A549 (cell line): ENCODE results near the gene P3R3URF. TPM values are rescaled to one million over a fixed set of nuclear protein-coding genes. Genes with fewer than 3 reads are reported as not detected.

Experiments used
- ATAC-seq, 2 experiments: fragments of 200-7000 bp in 1 of 2; fragments of >200 bp in 1 of 2; cut with Nextera tagmentation in 1 of 2; cut with Tn5 transposase in 1 of 2; 3 replicates each; pipeline versions ENCODE4 v1.8.0 to v1.9.1; 2018 to 2020; ENCODE audit warnings: mild to moderate bottlenecking in 1 of 2, moderate library complexity in 1 of 2
- CTCF ChIA-PET: fragments of 300-600 bp; sonication (Branson Sonifier 250); formaldehyde crosslinking; extraction: SDS; loops from one replicate; lab custom pipeline; 2021; ENCODE audit warnings: antibody characterized with exemption, inconsistent platforms; lab: Yijun Ruan, JAX
- POLR2A ChIA-PET: fragments of 350-600 bp; formaldehyde crosslinking; extraction: SDS; loops from one replicate; lab custom pipeline; 2021; ENCODE audit warnings: antibody characterized with exemption, inconsistent platforms; lab: Yijun Ruan, JAX
- DNase-seq, 2 experiments: peaks; one replicate each; pipeline versions ENCODE4 v3.0.0 to v3.0.0-alpha.2; 2011 to 2016; ENCODE audit warnings: low read depth in 1 of 2, low spot score in 1 of 2
- FAIRE-seq: peaks from 2 replicates; lab custom pipeline; 2011; peaks lifted over from hg19 to GRCh38; lab: Jason Lieb, UNC
- H3K27ac ChIP-seq, 2 experiments: fragments of >200 bp; sonication (Bioruptor Twin); formaldehyde crosslinking; 3 replicates each; pipeline ENCODE4 v1.5.1; 2016 to 2017
- H3K4me1 ChIP-seq: fragments of >200 bp; sonication (Bioruptor Twin); formaldehyde crosslinking; 3 replicates; pipeline ENCODE4 v1.6.1; 2016
- H3K4me2 ChIP-seq: fragments of >200 bp; sonication (Bioruptor Twin); formaldehyde crosslinking; 3 replicates; pipeline ENCODE4 v1.6.1; 2016
- H3K4me3 ChIP-seq: fragments of >200 bp; sonication (Bioruptor Twin); formaldehyde crosslinking; 3 replicates; pipeline ENCODE4 v1.5.1; 2016
- H3K9me3 ChIP-seq: fragments of >200 bp; sonication (Bioruptor Twin); formaldehyde crosslinking; 3 replicates; pipeline ENCODE4 v1.6.1; 2016
- BCL3 ChIP-seq: fragments of >200 bp; sonication (Bioruptor Twin); formaldehyde crosslinking; IDR thresholded peaks from 3 replicates; pipeline ENCODE4 v1.6.1; 2016
- BHLHE40 ChIP-seq: IDR thresholded peaks from 2 replicates; pipeline ENCODE4 v1.6.1; 2012; ENCODE audit warnings: low read depth, low read length, inconsistent platforms
- CBX8 ChIP-seq: fragments of 200-600 bp; sonication (generic); IDR thresholded peaks from 2 replicates; pipeline ENCODE4 v1.6.1; 2016
- CEBPB ChIP-seq, 2 experiments: fragments of >200 bp in 1 of 2; sonication (Bioruptor Twin) in 1 of 2; formaldehyde crosslinking in 1 of 2; IDR thresholded peaks; 2 replicates each; pipeline ENCODE4 v1.6.1; 2012 to 2016
- CHD2 ChIP-seq: fragments of 150-350 bp; IDR thresholded peaks from 2 replicates; pipeline ENCODE4 v1.6.1; 2014; ENCODE audit warnings: low read length; ENCODE audit not compliant: partially characterized antibody
- CHD4 ChIP-seq: fragments of 200-600 bp; sonication (generic); IDR thresholded peaks from 2 replicates; pipeline ENCODE4 v1.6.1; 2016; ENCODE audit warnings: antibody characterized with exemption, mild to moderate bottlenecking, borderline replicate concordance
- EHF ChIP-seq: fragments of 250-450 bp; sonication (Bioruptor Pico); IDR thresholded peaks from 2 replicates; pipeline ENCODE4 v1.5.0; 2020; ENCODE audit warnings: mild to moderate bottlenecking
- ELK1 ChIP-seq: fragments of 150-350 bp; IDR thresholded peaks from 2 replicates; pipeline ENCODE4 v1.6.1; 2014; ENCODE audit warnings: low read depth, mild to moderate bottlenecking, low read length
- ESRRA ChIP-seq: fragments of 150-350 bp; IDR thresholded peaks from 2 replicates; pipeline ENCODE4 v1.6.1; 2014; ENCODE audit warnings: mild to moderate bottlenecking, low read length, borderline replicate concordance
- FOSL2 ChIP-seq, 2 experiments: fragments of 450-650 bp in 1 of 2; fragments of >200 bp in 1 of 2; sonication (Bioruptor Twin) in 1 of 2; formaldehyde crosslinking; IDR thresholded peaks; 2 replicates each; pipeline versions ENCODE4 v1.5.0 to v1.6.1; 2016 to 2020; ENCODE audit warnings: mild to moderate bottlenecking in 1 of 2, moderate library complexity in 1 of 2
- GATA3 ChIP-seq: IDR thresholded peaks from 2 replicates; pipeline ENCODE4 v1.6.1; 2012; ENCODE audit warnings: borderline replicate concordance
- HDAC2 ChIP-seq: fragments of 200-600 bp; sonication (generic); IDR thresholded peaks from 2 replicates; pipeline ENCODE4 v1.6.1; 2016
- HEYL ChIP-seq: fragments of 250-450 bp; sonication (Bioruptor Pico); IDR thresholded peaks from 2 replicates; pipeline ENCODE4 v1.8.0; 2021; ENCODE audit warnings: mild to moderate bottlenecking, moderate library complexity
- HOXA7 ChIP-seq: fragments of 250-450 bp; sonication (Bioruptor Pico); IDR thresholded peaks from 2 replicates; pipeline ENCODE4 v1.5.0; 2020; ENCODE audit warnings: mild to moderate bottlenecking, moderate library complexity
- JUN ChIP-seq, 2 experiments: fragments of >200 bp; sonication (Bioruptor Twin); formaldehyde crosslinking; IDR thresholded peaks; 2 replicates in 1 of 2; 3 replicates in 1 of 2; pipeline ENCODE4 v1.6.1; 2016 to 2017
- KDM1A ChIP-seq: fragments of 200-600 bp; sonication (generic); IDR thresholded peaks from 2 replicates; pipeline ENCODE4 v1.6.1; 2016; ENCODE audit warnings: low read depth, mild to moderate bottlenecking
- MAZ ChIP-seq: fragments of 150-350 bp; IDR thresholded peaks from 2 replicates; pipeline ENCODE4 v1.6.1; 2014; ENCODE audit warnings: antibody characterized with exemption, low read depth, low read length, borderline replicate concordance
- MYC ChIP-seq: IDR thresholded peaks from 2 replicates; pipeline ENCODE4 v1.6.1; 2012; ENCODE audit warnings: mild to moderate bottlenecking, inconsistent platforms, low read length, improper control_type of control experiment, borderline replicate concordance
- NFE2L2 ChIP-seq: fragments of 150-350 bp; conservative IDR thresholded peaks from 2 replicates; pipeline ENCODE4 v1.6.1; 2014; ENCODE audit warnings: low read length
- NR3C1 ChIP-seq: fragments of >200 bp; sonication (Bioruptor Twin); formaldehyde crosslinking; IDR thresholded peaks from 3 replicates; pipeline ENCODE4 v1.6.1; 2017
- POLR2A ChIP-seq: IDR thresholded peaks from 2 replicates; pipeline ENCODE4 v1.6.1; 2012; ENCODE audit warnings: mild to moderate bottlenecking, low read length
- RAD21 ChIP-seq, 2 experiments: fragments of >200 bp in 1 of 2; sonication (Bioruptor Twin) in 1 of 2; formaldehyde crosslinking in 1 of 2; IDR thresholded peaks in 1 of 2; conservative IDR thresholded peaks in 1 of 2; 2 replicates in 1 of 2; 3 replicates in 1 of 2; pipeline ENCODE4 v1.6.1; 2012 to 2018; ENCODE audit warnings: inconsistent platforms in 1 of 2
- RCOR1 ChIP-seq: fragments of 150-350 bp; IDR thresholded peaks from 2 replicates; pipeline ENCODE4 v1.6.1; 2014; ENCODE audit warnings: antibody characterized with exemption, low read length, low read depth
- RNF2 ChIP-seq: fragments of 200-600 bp; sonication (generic); IDR thresholded peaks from 2 replicates; pipeline ENCODE4 v1.6.1; 2016; ENCODE audit warnings: low read depth, mild to moderate bottlenecking, antibody characterized with exemption, moderate library complexity, borderline replicate concordance
- SMC3 ChIP-seq: fragments of >200 bp; sonication (Bioruptor Twin); formaldehyde crosslinking; IDR thresholded peaks from 3 replicates; pipeline ENCODE4 v1.6.1; 2018; ENCODE audit warnings: inconsistent platforms
- TP53 ChIP-seq: fragments of 250-450 bp; sonication (Bioruptor Pico); IDR thresholded peaks from 2 replicates; pipeline ENCODE4 v1.5.0; 2021; ENCODE audit warnings: mild to moderate bottlenecking, moderate library complexity
- ZFP36 ChIP-seq: fragments of 450-650 bp; IDR thresholded peaks from 2 replicates; pipeline ENCODE4 v1.6.1; 2014; ENCODE audit warnings: borderline replicate concordance; ENCODE audit not compliant: partially characterized antibody
- ZSCAN20 ChIP-seq: fragments of 250-450 bp; sonication (Bioruptor Pico); IDR thresholded peaks from 2 replicates; pipeline ENCODE4 v1.8.0; 2022; ENCODE audit warnings: mild to moderate bottlenecking, moderate library complexity
- WGBS: methylation state at CpG from one replicate; pipeline ENCODE4 v1.1.6; 2017; ENCODE audit errors: missing lambda C conversion rate; 5-methylcytosine and 5-hydroxymethylcytosine counted together
- polyA plus RNA-seq, 4 experiments: library from polyadenylated mRNA; depleted of rRNA in 3 of 4; stranded (reverse); fragments of >200 nt; fragmentation: RNase III in 1 of 4; extraction: RNeasy Plus Mini Kit Qiagen cat#74134 plus additional on column Dnase treatment in 1 of 4; gene quantifications; 2 replicates in 3 of 4; 3 replicates in 1 of 4; pipeline ENCODE4 v1.2.3, GENCODE V29; 2011 to 2017
- TF ChIP-seq, protein P1 (sequence below): fragments of >200 bp; sonication (Bioruptor Twin); formaldehyde crosslinking; IDR thresholded peaks from 2 replicates; pipeline ENCODE4 v1.6.1; 2016
- TF ChIP-seq, protein P2 (sequence below): fragments of 250-450 bp; sonication (Bioruptor Pico); IDR thresholded peaks from 2 replicates; pipeline ENCODE4 v1.5.0; 2020; ENCODE audit warnings: low read depth, mild to moderate bottlenecking, moderate library complexity

The P3R3URF gene
- polyA plus RNA-seq, 2 of the 4 experiments (the other 2 are of a cell fraction), result not detected

GRCh38 chr1:46153732-46154131 is 22.6 kb downstream of the P3R3URF start:
- ATAC-seq, result no peak
- FAIRE-seq, result no peak
- no peak for DNase-seq

GRCh38 chr1:46153228-46153627 is 23.1 kb downstream of the P3R3URF start:
- Histone ChIP-seq H3K4me3 (no peak overlapping the region), H3K27ac (no peak overlapping the region), H3K9me3 (no peaks in the 10 kb centered on the region), H3K4me2 (no peak overlapping the region), H3K4me1 (no peaks in the 10 kb centered on the region)
- WGBS, result 75% methylated on average over 1 of the region's 1 CpG
- FAIRE-seq (no peak), DNase-seq (no peak), ATAC-seq (no peak)
- POLR2A ChIA-PET, result no interaction called here
- TF ChIP-seq TP53 (CRISPR knock-in tag) (no peak), HOXA7 (CRISPR knock-in tag) (no peak)
- CTCF ChIA-PET, result no interaction called here

More at GRCh38 chr1:46153732-46154131, 22.6 kb downstream of the P3R3URF start:
- TF ChIP-seq SMC3, result no peak
- TF ChIP-seq NR3C1, result no peak
- TF ChIP-seq NFE2L2, result no peak
- TF ChIP-seq ZFP36, result no peak
- no peak for TF ChIP-seq ESRRA
- no peak for TF ChIP-seq RNF2
- no peak for TF ChIP-seq CHD2
- TF ChIP-seq RCOR1, result no peak
- TF ChIP-seq RAD21 (conservative IDR thresholded peaks at IDR 0.05 in 1 of 2, IDR thresholded peaks at IDR 0.05 in 1 of 2), result no peak
- no peak for TF ChIP-seq POLR2A
- no peak for TF ChIP-seq JUN (IDR thresholded peaks at IDR 0.05)
- TF ChIP-seq, protein P1, sequence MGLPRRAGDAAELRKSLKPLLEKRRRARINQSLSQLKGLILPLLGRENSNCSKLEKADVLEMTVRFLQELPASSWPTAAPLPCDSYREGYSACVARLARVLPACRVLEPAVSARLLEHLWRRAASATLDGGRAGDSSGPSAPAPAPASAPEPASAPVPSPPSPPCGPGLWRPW, result no peak
- TF ChIP-seq ZSCAN20 (CRISPR knock-in tag), result no peak
- TF ChIP-seq ELK1, result no peak
- TF ChIP-seq CHD4, result no peak
- TF ChIP-seq FOSL2 (IDR thresholded peaks at IDR 0.05), result no peak
- TF ChIP-seq FOSL2 (CRISPR knock-in tag; IDR thresholded peaks at IDR 0.05), result no peak
- no peak for TF ChIP-seq GATA3
- TF ChIP-seq BCL3, result no peak
- TF ChIP-seq, all 56 proteins: peak for 0
- CTCF ChIA-PET, result no interaction called here
- H3K4me3 ChIP-seq, result no peak overlapping the region
- POLR2A ChIA-PET, result no interaction called here
- no peaks in the 10 kb centered on the region for H3K4me1 ChIP-seq
- H3K9me3 ChIP-seq, result no peaks in the 10 kb centered on the region
- WGBS, result 71% methylated on average over 1 of the region's 1 CpG
- H3K27ac ChIP-seq, result no peak overlapping the region
- H3K4me2 ChIP-seq, result no peak overlapping the region

- no peak overlapping the region for H3K27ac ChIP-seq
- FAIRE-seq, result no peak
Observed at GRCh38 chr1:46152016-46152415, 24.3 kb downstream of the P3R3URF start.

More at GRCh38 chr1:46152016-46152415, 24.3 kb downstream of the P3R3URF start:
- ATAC-seq (no peak), DNase-seq (no peak)
- 92% methylated on average over 3 of the region's 3 CpGs for WGBS
- ChIA-PET CTCF (interaction anchor here (0.5 kb wide), 1 partner anchor 103 kb away, joined by 6 read pairs; no protein-coding TSS in a partner anchor), POLR2A (no interaction called here)
- TF ChIP-seq ZFP36 (no peak), HOXA7 (CRISPR knock-in tag) (no peak), NR3C1 (no peak), HEYL (no peak), MYC (no peak), RCOR1 (no peak), EHF (CRISPR knock-in tag) (no peak), MAZ (no peak), FOSL2 (IDR thresholded peaks at IDR 0.05) (no peak), FOSL2 (CRISPR knock-in tag; IDR thresholded peaks at IDR 0.05) (no peak), CBX8 (no peak), HDAC2 (no peak), KDM1A (no peak), BHLHE40 (no peak), CEBPB (IDR thresholded peaks at IDR 0.05) (no peak)
- TF ChIP-seq, protein P2, sequence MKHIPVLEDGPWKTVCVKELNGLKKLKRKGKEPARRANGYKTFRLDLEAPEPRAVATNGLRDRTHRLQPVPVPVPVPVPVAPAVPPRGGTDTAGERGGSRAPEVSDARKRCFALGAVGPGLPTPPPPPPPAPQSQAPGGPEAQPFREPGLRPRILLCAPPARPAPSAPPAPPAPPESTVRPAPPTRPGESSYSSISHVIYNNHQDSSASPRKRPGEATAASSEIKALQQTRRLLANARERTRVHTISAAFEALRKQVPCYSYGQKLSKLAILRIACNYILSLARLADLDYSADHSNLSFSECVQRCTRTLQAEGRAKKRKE, result no peak
- H3K4me1 ChIP-seq, result no peaks in the 10 kb centered on the region
- no peak overlapping the region for H3K4me3 ChIP-seq
- no peak overlapping the region for H3K4me2 ChIP-seq
- no peaks in the 10 kb centered on the region for H3K9me3 ChIP-seq
